ENCODE data around the gene TLCD3A. TPM values are rescaled to one million over a fixed set of nuclear protein-coding genes. Genes with fewer than 3 reads are reported as not detected.
"Not testable (repeated sequence)": the region's sequence is repeated elsewhere in the genome, so short reads cannot be mapped to it uniquely, and the experiment has no call there.

The TLCD3A gene
- total and polyA plus RNA-seq, 2 of the 4 experiments (the other 2 are of a cell fraction) = 15.2 to 35.0 TPM

- H3K9me1 ChIP-seq (ENCODE audit: insufficient read depth, low read length); H3K27ac ChIP-seq (ENCODE audit: insufficient read depth, low read length); H3K27me3 ChIP-seq (ENCODE audit: control insufficient read depth, insufficient read depth, low read length); H3K9me3 ChIP-seq (ENCODE audit: control insufficient read depth, insufficient read depth, low read length); ATAC-seq (ENCODE audit: low read depth); H2AK5ac ChIP-seq (ENCODE audit: low read depth, low read length); H2BK15ac ChIP-seq (ENCODE audit: low read depth, low read length); H3K18ac ChIP-seq (ENCODE audit: low read depth, low read length); H2BK5ac ChIP-seq (ENCODE audit: low read depth, low read length, poor library complexity, severe bottlenecking); H2BK120ac ChIP-seq (ENCODE audit: low read depth, low read length); H4K20me1 ChIP-seq (ENCODE audit: insufficient read depth, low read length); H2BK20ac ChIP-seq (ENCODE audit: low read depth, low read length); H3K4me3 ChIP-seq (ENCODE audit: insufficient read depth, low read depth, low read length); H4K8ac ChIP-seq (ENCODE audit: low read depth in 2 of 2, low read length in 2 of 2); H2AK9ac ChIP-seq (replicated peaks; ENCODE audit: low read depth, low read length, poor library complexity); POLR2A ChIA-PET (ENCODE audit: unreplicated experiment); H3K14ac ChIP-seq (replicated peaks; ENCODE audit: low read depth, low read length); H4K5ac ChIP-seq (ENCODE audit: low read depth, low read length); H3K4ac ChIP-seq (ENCODE audit: low read depth, low read length); H3K4me2 ChIP-seq (ENCODE audit: low read depth, low read length); DNase-seq; H2AFZ ChIP-seq (replicated peaks; ENCODE audit: low read length, poor library complexity); H3K23ac ChIP-seq (ENCODE audit: low read depth, low read length); BruUV-seq (replicated peaks); H3K56ac ChIP-seq (ENCODE audit: extremely low read depth, insufficient read depth, low read length); H4K91ac ChIP-seq (ENCODE audit: insufficient read depth, low read depth, low read length); H3K9ac ChIP-seq (ENCODE audit: low read depth, low read length): not testable (repeated sequence)
- CTCF ChIA-PET = interaction anchor here (1.6 kb wide), 1 partner anchor 10 kb away, joined by 3 read pairs; no protein-coding TSS in a partner anchor
- 93% methylated on average over 3 of the region's 7 CpGs; no CpG with 5 or more reads in 1 of the 2 experiments for WGBS, 2 experiments (ENCODE audit: extremely low coverage in 2 of 2, insufficient read length in 1 of 2)
- dilution Hi-C loops (cut with HindIII; ENCODE audit: low sequenced_read_pairs, unreplicated experiment) (loop anchor here (25.0 kb wide), 1 partner anchor 201 kb away; the partner anchor contains the start of genes NXN and TIMM22), in situ Hi-C loops (cut with MboI; ENCODE audit: low sequenced_read_pairs) (loop anchor here (5.0 kb wide), 1 partner anchor 196 kb away; no protein-coding TSS in a partner anchor), intact Hi-C loops (cut with micrococcal nuclease) (loop anchor here (2.0 kb wide), 1 partner anchor 195 kb away; no protein-coding TSS in a partner anchor)
- Histone ChIP-seq H3K79me1 (ENCODE audit: low read depth in 1 of 2, low read length in 2 of 2) (peaks cover 35 to 60% of the 10 kb centered on the region in 2 experiments), H3K4me1 (ENCODE audit: control insufficient read depth, insufficient read depth, low read length) (peaks cover 12% of the 10 kb centered on the region; the same call in 1 of the 2 replicates), H3K36me3 (ENCODE audit: control insufficient read depth, insufficient read depth, low read length) (peaks cover 13% of the 10 kb centered on the region)
Measured at GRCh38 chr17:785901-786300, 53.5 kb downstream of the TLCD3A start.
